GM15510 (cell line): Measurements from ENCODE around the gene KIRREL3.

Source experiments
- POLR2A ChIP-seq: IDR thresholded peaks from 3 replicates; pipeline ENCODE4 v1.6.1; 2011; ENCODE audit warnings: borderline replicate concordance; ENCODE audit not compliant: insufficient read length; ENCODE audit errors: extremely low read depth

The KIRREL3 gene

DNA sequence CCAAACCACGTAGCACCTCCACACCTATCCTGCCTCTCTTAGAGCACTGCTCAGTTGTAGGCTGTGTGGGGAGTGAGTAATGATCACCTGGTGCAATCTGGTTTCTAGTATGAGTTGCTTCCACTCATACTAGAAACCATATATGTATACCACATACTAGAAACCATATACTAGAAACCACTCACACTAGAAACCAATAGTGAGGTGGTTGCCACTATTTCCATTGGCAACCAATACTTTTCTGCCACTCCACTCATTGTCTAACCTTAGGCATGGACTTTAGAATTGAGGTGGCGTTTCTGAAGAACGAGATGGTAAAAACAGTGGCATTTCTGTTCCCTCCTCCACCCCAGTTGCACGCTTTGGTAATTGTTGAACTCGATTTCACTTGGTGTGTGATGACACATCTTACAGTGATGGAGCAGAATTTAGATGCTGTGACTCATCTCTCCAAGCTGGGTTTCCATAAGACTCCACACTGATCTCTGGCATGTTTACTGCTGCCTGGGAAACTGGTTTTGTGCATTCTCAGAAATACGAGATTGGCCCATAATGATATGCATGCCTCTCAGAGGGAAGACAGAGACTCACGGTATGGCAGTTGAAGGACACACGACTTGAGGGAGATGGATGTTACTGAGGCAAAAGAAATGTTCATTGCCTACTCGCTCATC is 82.9 kb downstream of the KIRREL3 start:
- no peak for TF ChIP-seq POLR2A

DNA sequence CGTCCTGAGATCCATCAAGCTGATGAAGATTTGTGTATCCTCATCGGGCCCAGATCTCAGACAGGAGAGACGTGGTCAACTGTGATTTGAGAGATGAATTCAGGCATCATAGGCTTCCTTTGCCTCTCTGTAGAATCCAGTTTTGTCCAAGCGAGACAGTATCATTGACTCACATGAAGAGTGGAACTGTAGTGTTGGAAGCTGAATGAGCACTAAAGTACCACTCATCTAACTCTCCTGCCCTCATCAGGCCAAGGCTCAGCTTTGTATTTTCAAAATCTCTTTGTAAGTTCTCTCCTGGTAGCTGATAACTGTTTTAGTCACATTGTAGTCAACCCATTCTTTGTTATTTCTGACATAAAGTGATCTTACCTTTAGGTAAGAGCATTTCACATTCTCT is 85.1 kb downstream of the KIRREL3 start:
- TF ChIP-seq POLR2A, result no peak

- TF ChIP-seq POLR2A, result no peak
Observed at GRCh38 chr11:126914941-126915340, 85.6 kb downstream of the KIRREL3 start.

GRCh38 chr11:126914166-126914565 is 86.4 kb downstream of the KIRREL3 start:
- TF ChIP-seq POLR2A, result no peak

- no peak for TF ChIP-seq POLR2A
Observed at GRCh38 chr11:126904520-126904919, 96.0 kb downstream of the KIRREL3 start.

DNA sequence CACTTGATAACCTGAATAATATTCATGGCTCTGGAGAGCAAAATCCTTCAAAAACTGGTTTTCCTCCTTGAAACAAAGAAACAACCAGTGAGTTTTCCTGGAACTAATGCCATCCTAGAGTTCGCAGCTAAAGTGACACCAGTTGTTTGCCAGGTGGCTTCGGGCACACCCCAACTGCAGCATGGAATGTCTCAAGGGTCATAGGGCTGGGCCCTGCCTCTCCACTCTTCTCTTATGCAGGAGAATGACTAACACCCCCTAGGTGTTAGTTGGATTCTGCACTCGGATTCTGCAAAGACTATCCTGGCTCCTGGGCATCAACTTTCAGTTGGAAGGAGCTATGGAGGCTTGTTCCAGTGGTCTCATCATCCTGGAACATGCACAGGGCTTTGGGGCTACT is 98.8 kb downstream of the KIRREL3 start:
- no peak for TF ChIP-seq POLR2A

DNA sequence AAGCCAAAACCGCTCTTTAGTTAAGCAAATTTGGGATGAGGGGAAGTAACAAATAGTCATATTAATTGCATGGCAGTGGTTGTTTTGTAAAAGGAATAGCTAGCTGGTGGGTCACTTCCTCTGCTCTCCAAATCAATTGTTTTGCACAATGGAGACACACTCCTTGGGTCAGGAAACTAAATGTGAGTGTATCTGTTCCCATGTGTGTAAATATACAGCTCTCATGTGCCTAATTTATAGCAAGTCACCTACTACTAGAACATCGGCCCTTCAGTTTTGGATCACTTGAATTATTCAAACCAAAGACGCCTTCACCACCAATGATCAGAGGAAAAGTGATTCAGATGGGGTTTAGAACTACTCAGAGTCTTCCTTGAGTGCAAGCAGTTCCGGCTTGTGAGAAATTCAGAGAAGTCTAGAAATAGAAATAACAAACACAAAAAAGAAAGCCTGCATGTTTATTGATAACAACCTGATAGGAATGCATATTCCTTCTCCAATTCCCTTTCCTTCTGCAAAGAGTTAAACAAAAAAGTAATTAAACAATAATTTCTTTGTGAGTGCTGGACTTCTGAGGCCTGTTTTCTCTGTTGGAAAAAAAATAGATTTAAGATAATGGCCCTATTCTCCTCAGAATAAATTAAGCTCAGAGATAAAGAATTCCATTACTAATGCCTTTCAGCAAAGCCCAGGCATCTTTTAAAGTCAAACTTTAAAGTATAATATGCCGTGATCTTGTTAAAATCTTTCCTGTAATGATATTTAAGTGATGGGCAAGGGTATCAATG is 100.4 kb downstream of the KIRREL3 start:
- TF ChIP-seq POLR2A, result no peak

- no peak for TF ChIP-seq POLR2A
Observed at GRCh38 chr11:126898802-126899201, 101.8 kb downstream of the KIRREL3 start.

DNA sequence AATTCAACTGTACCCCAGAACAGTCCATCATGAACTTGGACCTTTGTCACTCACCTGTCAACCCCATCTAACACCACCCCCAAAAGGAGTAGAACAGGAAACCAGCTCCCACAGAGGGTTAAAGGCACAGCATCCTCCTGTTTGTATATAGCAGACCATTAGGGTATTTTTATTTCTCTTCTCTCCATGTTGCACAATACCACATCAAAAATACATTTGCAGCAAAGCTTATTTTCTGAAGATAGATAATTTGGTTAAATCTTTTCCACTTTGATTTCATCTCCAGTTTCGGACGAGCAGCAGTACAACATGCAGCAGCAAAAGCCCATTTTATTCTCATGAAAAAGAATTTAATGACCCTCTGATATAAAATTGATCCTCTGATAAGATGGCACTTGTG is 103.1 kb downstream of the KIRREL3 start:
- no peak for TF ChIP-seq POLR2A

GRCh38 chr11:126896025-126896424 is 104.5 kb downstream of the KIRREL3 start:
- no peak for TF ChIP-seq POLR2A

- TF ChIP-seq POLR2A, result no peak
Observed at GRCh38 chr11:126893796-126894195, 106.8 kb downstream of the KIRREL3 start.

GRCh38 chr11:126892756-126893155 is 107.8 kb downstream of the KIRREL3 start:
- no peak for TF ChIP-seq POLR2A

DNA sequence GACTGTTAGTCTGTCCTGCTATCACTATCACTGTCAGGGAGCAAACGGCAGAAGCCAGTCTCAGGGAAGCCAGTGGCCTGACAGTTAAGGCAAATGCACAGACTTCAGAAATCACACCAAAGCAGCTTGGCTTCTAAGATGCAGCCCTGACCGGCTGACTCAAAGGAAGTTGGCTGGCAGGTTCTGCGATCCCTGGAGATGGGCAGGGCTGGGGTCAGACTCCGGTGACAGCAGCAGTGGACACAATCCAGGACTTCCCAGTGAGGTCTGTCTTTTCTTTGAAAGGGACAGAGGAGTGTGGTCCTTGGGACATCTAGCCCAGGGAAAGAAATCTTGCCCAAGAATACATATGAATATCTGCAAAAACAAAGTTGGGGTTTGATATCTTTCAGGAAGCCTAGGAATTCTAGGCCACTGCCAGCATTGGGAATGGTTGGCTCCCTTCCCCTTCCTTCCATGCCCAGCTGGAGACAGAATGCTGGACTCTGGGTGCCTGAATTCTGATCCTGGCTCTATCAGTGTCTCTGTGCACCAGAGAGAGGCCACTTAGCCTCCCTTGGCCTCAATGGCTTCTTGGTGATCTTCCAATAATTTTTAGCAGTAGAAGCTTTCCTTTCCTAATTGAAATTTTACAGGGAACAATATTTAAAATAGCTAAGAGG is 108.9 kb downstream of the KIRREL3 start:
- no peak for TF ChIP-seq POLR2A

DNA sequence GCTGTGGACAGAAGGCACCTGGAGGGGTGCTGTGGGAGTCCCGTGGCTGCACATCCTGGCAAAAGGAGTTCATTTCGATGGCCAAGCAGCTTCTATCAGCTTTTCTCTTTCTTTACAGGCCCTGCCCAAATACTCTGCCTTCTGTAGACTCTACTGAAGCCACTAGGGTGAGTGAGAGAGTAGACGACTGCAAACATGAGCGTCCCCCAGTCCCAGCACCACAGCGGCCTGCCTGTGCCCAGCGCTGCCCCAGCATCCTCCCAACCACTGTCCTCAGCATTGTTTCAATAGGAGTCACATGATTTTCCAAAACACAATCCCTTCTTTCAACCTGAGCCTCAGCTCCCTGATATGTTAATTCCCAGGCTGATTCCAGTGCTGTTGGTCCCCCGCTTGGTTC is 110.0 kb downstream of the KIRREL3 start:
- no peak for TF ChIP-seq POLR2A

DNA sequence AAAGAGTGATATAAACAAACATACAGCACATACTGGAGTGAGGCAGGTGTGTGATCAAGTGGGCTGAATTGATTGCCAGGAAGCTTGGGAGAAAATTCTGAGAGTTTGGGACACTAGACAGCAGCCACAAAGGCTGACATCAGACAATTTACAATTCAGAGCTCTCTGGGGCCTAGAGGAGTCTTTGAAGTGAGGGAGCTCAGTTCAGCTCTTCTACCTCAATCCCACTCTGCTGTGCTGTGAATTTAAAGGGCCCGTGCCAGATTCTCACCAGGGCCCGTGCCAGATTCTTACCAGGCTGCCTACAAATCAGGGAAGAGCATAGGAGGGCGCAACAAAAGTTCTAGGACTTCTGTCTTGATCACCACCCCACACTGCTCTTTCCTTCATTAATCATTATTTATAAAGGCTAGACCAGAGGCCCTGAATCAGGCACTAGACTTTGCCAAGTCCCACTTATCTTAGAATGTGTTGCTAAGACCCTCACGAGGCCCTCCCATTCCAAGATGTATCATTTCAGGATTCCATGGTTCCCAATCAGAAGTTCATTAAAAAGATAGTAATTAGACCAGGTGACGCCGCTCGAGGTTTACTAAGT is 112.4 kb downstream of the KIRREL3 start:
- no peak for TF ChIP-seq POLR2A
